Mesenchymal stem cell (in vitro differentiated cells and primary cell): Measurements from ENCODE around the gene SZT2.

ENCODE experiments used
- DNase-seq: peaks from one replicate; pipeline ENCODE4 v3.0.0-alpha.2; 2013
- H2AFZ ChIP-seq: one replicate; pipeline ENCODE4 v1.6.1; 2013; ENCODE audit warnings: low read depth, mild to moderate bottlenecking, control low read depth, inconsistent platforms, low read length, moderate library complexity
- H2AK5ac ChIP-seq: 2 replicates; pipeline ENCODE4 v1.6.1; 2013; ENCODE audit warnings: low read length, moderate library complexity, mild to moderate bottlenecking, inconsistent platforms; ENCODE audit not compliant: severe bottlenecking
- H2BK120ac ChIP-seq: one replicate; pipeline ENCODE4 v1.6.1; 2013; ENCODE audit warnings: low read depth, mild to moderate bottlenecking, inconsistent platforms, low read length, moderate library complexity
- H2BK12ac ChIP-seq, 2 experiments: one replicate each; pipeline ENCODE4 v1.6.1; 2013; ENCODE audit warnings: inconsistent platforms in 2 of 2, low read length in 2 of 2, mild to moderate bottlenecking in 2 of 2, moderate library complexity in 2 of 2, control low read depth in 1 of 2
- H2BK15ac ChIP-seq: one replicate; pipeline ENCODE4 v1.6.1; 2013; ENCODE audit warnings: mild to moderate bottlenecking, low read depth, inconsistent platforms; ENCODE audit not compliant: poor library complexity, severe bottlenecking
- H2BK5ac ChIP-seq: 2 replicates; pipeline ENCODE4 v1.6.1; 2013; ENCODE audit warnings: low read depth, mild to moderate bottlenecking, low read length, control low read depth, inconsistent platforms; ENCODE audit not compliant: poor library complexity, severe bottlenecking
- H3K14ac ChIP-seq, 2 experiments: one replicate each; pipeline ENCODE4 v1.6.1; 2013; ENCODE audit warnings: inconsistent platforms in 2 of 2, low read length in 2 of 2, control low read depth in 1 of 2, mild to moderate bottlenecking in 1 of 2, moderate library complexity in 1 of 2
- H3K18ac ChIP-seq, 2 experiments: one replicate each; pipeline ENCODE4 v1.6.1; 2013; ENCODE audit warnings: inconsistent platforms in 2 of 2, low read length in 2 of 2, control low read depth in 1 of 2, low read depth in 1 of 2, mild to moderate bottlenecking in 1 of 2
- H3K23ac ChIP-seq, 2 experiments: one replicate each; pipeline ENCODE4 v1.6.1; 2013; ENCODE audit warnings: inconsistent platforms in 2 of 2, low read length in 2 of 2, mild to moderate bottlenecking in 2 of 2, moderate library complexity in 2 of 2, control low read depth in 1 of 2
- H3K27ac ChIP-seq: 2 replicates; pipeline ENCODE4 v1.5.1; 2013; ENCODE audit warnings: mild to moderate bottlenecking, moderate library complexity, low read length, control low read depth, inconsistent platforms; ENCODE audit not compliant: poor library complexity, severe bottlenecking
- H3K27me3 ChIP-seq, 2 experiments: 2 replicates each; pipeline versions ENCODE4 v1.6.1 to v1.7.0; 2013; ENCODE audit warnings: low read length in 2 of 2, mild to moderate bottlenecking in 2 of 2, moderate library complexity in 2 of 2, control low read depth in 1 of 2, inconsistent platforms in 1 of 2; ENCODE audit not compliant: control insufficient read depth in 1 of 2, insufficient read depth in 1 of 2
- H3K36me3 ChIP-seq, 2 experiments: 2 replicates each; pipeline versions ENCODE4 v1.6.1 to v1.7.0; 2013; ENCODE audit warnings: low read length in 2 of 2, control low read depth in 1 of 2, inconsistent platforms in 1 of 2, low read depth in 1 of 2, mild to moderate bottlenecking in 1 of 2; ENCODE audit not compliant: insufficient read depth in 2 of 2, control insufficient read depth in 1 of 2
- H3K4ac ChIP-seq, 2 experiments: one replicate each; pipeline ENCODE4 v1.6.1; 2013; ENCODE audit warnings: inconsistent platforms in 2 of 2, low read length in 2 of 2, mild to moderate bottlenecking in 2 of 2, moderate library complexity in 2 of 2, control low read depth in 1 of 2, low read depth in 1 of 2
- H3K4me1 ChIP-seq: 2 replicates; pipeline ENCODE4 v1.6.1; 2013; ENCODE audit warnings: low read depth, low read length, control low read depth; ENCODE audit not compliant: control insufficient read depth, insufficient read depth
- H3K4me2 ChIP-seq: 2 replicates; pipeline ENCODE4 v1.6.1; 2013; ENCODE audit warnings: low read length, mild to moderate bottlenecking, inconsistent platforms; ENCODE audit not compliant: poor library complexity, severe bottlenecking
- H3K4me3 ChIP-seq, 2 experiments: 2 replicates each; pipeline versions ENCODE4 v1.5.1 to v1.7.0; 2013; ENCODE audit warnings: low read length in 2 of 2, mild to moderate bottlenecking in 2 of 2, control low read depth in 1 of 2, low read depth in 1 of 2; ENCODE audit not compliant: insufficient read depth in 1 of 2
- H3K79me1 ChIP-seq: replicated peaks from 2 replicates; pipeline ENCODE4 v1.6.1; 2013; ENCODE audit warnings: mild to moderate bottlenecking, control low read depth, low read length, inconsistent platforms; ENCODE audit not compliant: poor library complexity, severe bottlenecking
- H3K9ac ChIP-seq: 2 replicates; pipeline ENCODE4 v1.7.0; 2013; ENCODE audit warnings: mild to moderate bottlenecking, low read length, moderate library complexity
- H3K9me3 ChIP-seq: 2 replicates; pipeline ENCODE4 v1.7.0; 2013; ENCODE audit warnings: mild to moderate bottlenecking, low read length; ENCODE audit not compliant: control insufficient read depth
- H4K8ac ChIP-seq: one replicate; pipeline ENCODE4 v1.6.1; 2013; ENCODE audit warnings: inconsistent platforms, mild to moderate bottlenecking, low read length, moderate library complexity
- H4K91ac ChIP-seq: one replicate; pipeline ENCODE4 v1.6.1; 2013; ENCODE audit warnings: mild to moderate bottlenecking, low read length, inconsistent platforms
- WGBS: methylation state at CpG from one replicate; pipeline ENCODE4 v1.1.7; 2013; ENCODE audit warnings: mixed read lengths; 5-methylcytosine and 5-hydroxymethylcytosine counted together

Gene SZT2

GRCh38 chr1:43432907-43433306, 43.2 kb downstream of the SZT2 start:
- Histone ChIP-seq H2BK120ac (no peak overlapping the region), H2BK5ac (no peak overlapping the region), H3K79me1 (no peaks in the 10 kb centered on the region), H3K23ac (no peak overlapping the region), H3K4me1 (no peaks in the 10 kb centered on the region), H3K4me2 (no peak overlapping the region), H3K9ac (no peak overlapping the region), H2BK12ac (no peak overlapping the region), H3K18ac (no peak overlapping the region), H4K8ac (no peak overlapping the region), H2AFZ (no peak overlapping the region), H3K4ac (no peak overlapping the region), H3K4me3 (no peak overlapping the region), H3K9me3 (no peaks in the 10 kb centered on the region), H3K14ac (no peak overlapping the region), H3K27me3 (no peaks in the 10 kb centered on the region), H2AK5ac (no peak overlapping the region), H2BK15ac (no peak overlapping the region), H3K36me3 (peaks cover 82 to 84% of the 10 kb centered on the region in 2 experiments), H4K91ac (no peak overlapping the region), H3K27ac (no peak overlapping the region)
- no peak for DNase-seq
- WGBS = 100% methylated on average over 3 of the region's 5 CpGs

DNA sequence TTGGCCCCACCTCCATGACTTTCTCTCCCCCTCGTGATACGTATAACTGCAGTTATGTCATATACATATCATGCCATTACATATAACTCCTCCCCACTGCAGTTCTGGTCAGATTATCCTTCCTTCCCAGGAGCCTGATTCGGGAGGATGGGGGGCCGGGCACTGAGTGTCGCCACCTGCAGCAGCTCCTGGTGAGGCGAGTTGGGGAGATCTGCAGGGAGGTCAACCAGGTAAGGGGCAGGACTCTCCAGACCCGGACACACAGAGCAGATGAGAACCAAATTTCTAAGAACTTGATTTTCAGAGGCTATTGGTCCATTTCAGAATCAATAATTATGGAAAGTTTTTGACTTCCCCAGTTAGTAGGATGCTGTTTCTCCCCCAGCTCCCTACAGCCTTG, 44.6 kb downstream of the SZT2 start:
- no peak overlapping the region for H3K4ac ChIP-seq
- no peak overlapping the region for H2BK5ac ChIP-seq
- H2BK120ac ChIP-seq = no peak overlapping the region
- H3K4me2 ChIP-seq = no peak overlapping the region
- H2BK15ac ChIP-seq = no peak overlapping the region
- H3K18ac ChIP-seq = no peak overlapping the region
- no peak overlapping the region for H2AK5ac ChIP-seq
- no peak overlapping the region for H2BK12ac ChIP-seq
- no peak overlapping the region for H3K9ac ChIP-seq
- no peak overlapping the region for H4K8ac ChIP-seq
- no peaks in the 10 kb centered on the region for H3K27me3 ChIP-seq
- H3K9me3 ChIP-seq = no peaks in the 10 kb centered on the region
- no peaks in the 10 kb centered on the region for H3K4me1 ChIP-seq
- H3K4me3 ChIP-seq = no peak overlapping the region
- no peak overlapping the region for H3K23ac ChIP-seq
- H3K79me1 ChIP-seq = peaks cover 2% of the 10 kb centered on the region
- no peak overlapping the region for H3K14ac ChIP-seq
- H2AFZ ChIP-seq = no peak overlapping the region
- no peak for DNase-seq
- H4K91ac ChIP-seq = no peak overlapping the region
- H3K27ac ChIP-seq = no peak overlapping the region
- H3K36me3 ChIP-seq = peaks cover 83 to 84% of the 10 kb centered on the region in 2 experiments
- WGBS = 100% methylated on average over 6 of the region's 7 CpGs

DNA sequence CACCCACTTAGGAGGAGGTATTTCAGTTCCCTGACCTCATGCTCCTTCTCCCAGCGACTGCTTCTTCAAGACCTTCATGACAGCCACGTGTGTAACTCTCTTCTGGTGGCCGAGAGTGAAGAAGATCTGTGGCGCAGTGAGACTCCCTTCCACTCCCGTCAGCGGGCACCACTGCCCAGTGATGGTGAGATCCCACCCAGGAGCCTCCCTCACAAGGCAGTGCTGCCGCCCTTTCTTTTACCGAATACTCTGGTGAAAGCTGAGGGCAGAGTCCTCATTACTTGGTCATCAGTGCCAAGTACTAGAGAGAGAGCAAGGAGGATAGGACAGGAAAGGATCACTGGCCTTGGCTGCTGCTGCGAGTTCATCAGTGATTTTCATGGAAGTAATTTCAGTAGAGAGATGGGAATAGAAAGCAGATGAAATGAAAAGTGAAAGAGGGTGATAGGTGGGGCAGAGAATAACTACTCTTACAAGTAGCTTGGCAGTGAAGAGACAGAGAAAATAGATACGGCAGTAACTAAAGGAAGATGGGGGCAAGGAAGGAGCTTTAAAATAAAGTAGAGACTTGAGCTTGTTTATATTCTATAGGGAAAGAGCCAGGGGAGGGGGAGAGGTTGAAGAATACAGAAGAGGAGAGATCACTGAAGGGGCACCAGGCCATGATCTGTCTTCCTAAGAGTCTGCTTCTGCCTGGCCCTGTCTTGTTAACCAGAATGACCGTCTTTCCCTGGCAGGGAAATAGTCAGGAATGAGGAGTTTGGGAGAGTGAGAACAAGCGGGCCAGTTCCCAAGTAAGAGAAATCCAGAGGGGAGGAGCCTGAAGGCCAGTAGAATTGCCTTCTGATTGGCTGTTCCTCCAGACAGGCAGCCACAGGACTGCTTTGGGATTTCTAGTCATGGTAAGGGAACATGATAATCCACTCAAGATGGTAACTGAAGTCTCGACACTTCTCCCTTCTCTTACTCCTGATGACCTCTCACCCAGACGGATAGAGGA, 45.7 kb downstream of the SZT2 start:
- Histone ChIP-seq H2BK15ac (no peak overlapping the region), H3K36me3 (peaks cover 83 to 84% of the 10 kb centered on the region in 2 experiments), H4K8ac (no peak overlapping the region), H3K23ac (no peak overlapping the region), H3K4me1 (no peaks in the 10 kb centered on the region), H3K79me1 (peaks cover 2% of the 10 kb centered on the region), H3K18ac (no peak overlapping the region), H2BK12ac (no peak overlapping the region), H3K9ac (peak overlapping the region; percentile 52), H2AFZ (no peak overlapping the region), H3K27ac (no peak overlapping the region), H3K4me3 (no peak overlapping the region), H2AK5ac (no peak overlapping the region), H3K4ac (no peak overlapping the region), H2BK120ac (no peak overlapping the region), H4K91ac (no peak overlapping the region), H2BK5ac (no peak overlapping the region), H3K4me2 (no peak overlapping the region), H3K9me3 (no peaks in the 10 kb centered on the region), H3K14ac (no peak overlapping the region), H3K27me3 (no peaks in the 10 kb centered on the region)
- 93% methylated on average over 14 of the region's 14 CpGs for whole genome bisulfite sequencing
- DNase-seq = no peak

DNA sequence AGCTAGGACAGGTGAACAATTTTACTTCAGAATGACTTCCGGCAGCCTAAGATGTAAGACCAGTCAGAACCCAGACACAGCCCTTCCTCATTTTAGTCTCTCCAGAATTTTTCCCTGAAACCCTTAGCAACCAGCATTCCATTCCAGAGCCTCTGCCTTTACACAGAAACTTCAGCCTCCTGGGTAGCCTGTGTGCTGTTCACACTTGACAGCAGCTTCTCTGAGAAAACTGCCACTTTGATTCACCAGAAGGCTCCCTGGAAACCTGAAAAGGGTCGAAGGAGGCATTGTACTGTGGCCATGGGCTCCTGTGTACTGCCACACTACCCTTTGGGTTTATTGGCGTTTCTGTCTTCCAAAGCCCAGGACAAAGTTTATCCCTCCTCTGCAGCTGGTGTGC, 46.7 kb downstream of the SZT2 start:
- H3K4me1 ChIP-seq = no peaks in the 10 kb centered on the region
- no peak overlapping the region for H4K8ac ChIP-seq
- no peak overlapping the region for H2BK12ac ChIP-seq
- no peak overlapping the region for H3K14ac ChIP-seq
- no peak overlapping the region for H3K4me3 ChIP-seq
- no peak overlapping the region for H3K27ac ChIP-seq
- H3K4me2 ChIP-seq = no peak overlapping the region
- H3K79me1 ChIP-seq = peaks cover 2% of the 10 kb centered on the region
- H3K4ac ChIP-seq = no peak overlapping the region
- no peak for DNase-seq
- no peak overlapping the region for H2AK5ac ChIP-seq
- peak overlapping the region; percentile 30 for H3K9ac ChIP-seq
- no peak overlapping the region for H3K23ac ChIP-seq
- no peaks in the 10 kb centered on the region for H3K27me3 ChIP-seq
- H2AFZ ChIP-seq = no peak overlapping the region
- no peak overlapping the region for H4K91ac ChIP-seq
- H3K18ac ChIP-seq = no peak overlapping the region
- peaks cover 80 to 84% of the 10 kb centered on the region in 2 experiments for H3K36me3 ChIP-seq
- no peaks in the 10 kb centered on the region for H3K9me3 ChIP-seq
- no peak overlapping the region for H2BK15ac ChIP-seq
- no peak overlapping the region for H2BK120ac ChIP-seq
- WGBS = 96% methylated on average over 3 of the region's 3 CpGs
- no peak overlapping the region for H2BK5ac ChIP-seq
